OCI-LY7 (cell line): ENCODE measurements around the gene KRTAP19-6.

Experiments used
- CTCF ChIP-seq: fragments of 200-600 bp; sonication (generic); conservative IDR thresholded peaks from 2 replicates; pipeline ENCODE4 v1.5.1; 2014; ENCODE audit warnings: mild to moderate bottlenecking, antibody characterized with exemption, low read length, moderate library complexity, mixed read lengths
- EZH2phosphoT487 ChIP-seq: fragments of 200-600 bp; sonication (generic); IDR thresholded peaks from 2 replicates; pipeline ENCODE4 v1.6.1; 2018; ENCODE audit warnings: low read depth, borderline replicate concordance, mild to moderate bottlenecking, mixed run types, antibody characterized with exemption, low read length, moderate library complexity, mixed read lengths

DNA sequence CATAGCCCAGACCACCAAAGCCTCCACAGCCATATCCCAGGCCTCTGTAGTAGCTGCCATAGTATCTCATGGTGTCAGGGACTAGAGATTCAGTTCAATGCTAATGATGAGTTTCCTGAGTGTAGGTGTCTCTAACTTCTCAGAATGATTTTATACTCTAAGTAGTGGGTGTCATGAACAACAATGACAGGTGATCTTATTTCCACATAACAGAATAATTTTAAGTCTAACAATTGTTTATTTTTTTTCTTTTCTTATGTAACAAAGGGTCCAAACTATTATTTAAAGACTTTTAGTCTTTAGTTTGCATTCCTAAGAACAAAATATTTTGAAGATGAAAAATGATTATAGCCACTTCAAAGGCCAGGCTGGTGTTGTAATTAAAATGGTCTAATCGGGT, at the start of gene KRTAP19-6:
- TF ChIP-seq CTCF: no peak
- no peak for TF ChIP-seq EZH2phosphoT487
